Stimulated activated CD4-positive, alpha-beta T cell treated with anti-CD3 and anti-CD28 coated beads, TNF-alpha, amount 100 ng/mL, for 48 hours (primary cell): ENCODE data around the gene KIRREL3.

Source experiments
- DNase-seq, 3 donors: peaks; one replicate each; pipeline ENCODE4 v3.0.0-alpha.2; 2020; ENCODE audit warnings: low read depth in 3 of 3

The KIRREL3 gene

DNA sequence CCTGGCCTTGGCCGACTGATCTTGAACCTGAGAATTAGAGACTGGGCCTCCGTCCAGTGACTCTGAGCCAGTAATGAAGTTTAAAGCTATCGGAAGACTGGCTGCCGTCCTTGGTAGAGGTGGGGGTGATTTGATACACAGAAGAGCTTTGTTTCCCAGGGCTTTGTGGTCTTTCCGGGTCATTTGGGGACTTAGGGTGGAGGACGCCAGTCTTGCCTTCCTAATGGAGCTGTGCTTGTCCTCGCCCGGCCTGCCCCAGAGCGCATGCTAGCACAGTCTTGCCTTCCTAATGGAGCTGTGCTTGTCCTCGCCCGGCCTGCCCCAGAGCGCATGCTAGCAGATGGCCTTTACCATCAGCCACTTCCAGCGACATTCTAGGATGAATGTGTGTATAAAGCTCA lies 579.3 kb downstream of the KIRREL3 start:
- no peak for DNase-seq

DNA sequence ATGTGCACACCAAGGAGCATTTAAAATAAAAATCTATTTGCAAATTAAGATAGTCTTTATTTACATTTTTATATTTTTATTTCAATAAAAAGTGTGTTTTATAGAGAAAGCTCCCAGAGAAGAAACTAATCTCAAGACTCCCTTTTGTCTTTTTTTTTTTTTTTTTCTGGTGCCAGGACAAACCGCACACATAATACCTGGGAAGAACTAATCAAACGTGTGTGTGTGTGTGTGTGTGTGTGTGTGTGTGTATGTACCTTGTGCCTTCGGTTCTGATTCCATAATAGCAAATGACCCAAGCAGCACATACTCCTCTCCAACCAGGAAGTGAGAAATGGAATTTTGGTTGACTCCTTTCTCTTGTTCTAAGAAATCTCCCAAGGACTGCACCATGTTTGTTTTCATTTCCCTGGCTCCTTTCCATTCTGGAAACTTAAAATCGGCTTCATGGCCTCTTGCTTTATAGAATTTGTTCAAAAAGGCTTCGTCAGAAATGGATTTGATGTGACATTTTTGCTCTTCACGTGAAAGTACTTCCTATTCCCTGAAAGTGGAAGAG lies 579.8 kb downstream of the KIRREL3 start:
- no peak for DNase-seq

DNA sequence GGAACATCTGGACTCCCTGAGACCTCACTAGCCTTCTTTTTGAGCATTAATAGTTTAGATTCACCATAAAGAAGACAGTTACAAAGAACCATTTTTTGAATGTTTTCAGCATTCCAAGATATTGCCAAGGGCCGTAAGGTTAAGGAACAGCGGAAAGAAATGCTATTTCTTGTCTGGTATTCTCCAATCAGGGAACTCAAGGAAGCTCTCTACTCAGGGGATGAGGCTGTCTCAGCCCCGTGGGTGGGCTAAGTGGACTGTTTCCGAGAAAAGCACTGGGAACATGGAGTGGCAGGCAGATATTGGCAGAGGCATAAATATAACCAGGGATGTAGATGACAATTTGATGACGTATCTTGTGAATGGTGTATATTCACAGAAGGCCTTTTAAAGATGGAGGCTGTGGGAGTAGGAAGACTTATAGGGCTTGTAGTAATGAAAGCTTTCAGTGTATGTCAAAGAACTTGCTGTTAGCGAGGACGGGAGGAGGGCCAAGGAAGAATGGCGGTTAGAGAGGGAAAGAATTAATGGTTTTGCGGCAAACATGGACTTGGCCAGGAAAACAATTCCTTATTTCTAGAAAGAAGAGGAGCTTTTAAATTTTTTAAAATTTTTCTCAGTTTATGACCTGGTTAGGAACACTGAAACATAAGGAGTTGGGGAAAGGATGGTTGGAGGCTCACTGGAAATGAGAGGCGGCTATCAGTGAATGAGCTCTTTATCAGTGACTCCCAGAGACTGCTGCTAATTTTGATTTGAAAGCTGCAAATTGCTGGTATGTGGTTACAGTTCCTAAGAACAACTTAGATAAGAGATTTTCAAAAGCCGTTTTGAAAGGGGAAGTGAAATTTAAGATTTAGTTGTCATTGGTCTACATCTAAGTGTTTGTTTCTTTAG lies 580.5 kb downstream of the KIRREL3 start:
- DNase-seq: no peak

DNA sequence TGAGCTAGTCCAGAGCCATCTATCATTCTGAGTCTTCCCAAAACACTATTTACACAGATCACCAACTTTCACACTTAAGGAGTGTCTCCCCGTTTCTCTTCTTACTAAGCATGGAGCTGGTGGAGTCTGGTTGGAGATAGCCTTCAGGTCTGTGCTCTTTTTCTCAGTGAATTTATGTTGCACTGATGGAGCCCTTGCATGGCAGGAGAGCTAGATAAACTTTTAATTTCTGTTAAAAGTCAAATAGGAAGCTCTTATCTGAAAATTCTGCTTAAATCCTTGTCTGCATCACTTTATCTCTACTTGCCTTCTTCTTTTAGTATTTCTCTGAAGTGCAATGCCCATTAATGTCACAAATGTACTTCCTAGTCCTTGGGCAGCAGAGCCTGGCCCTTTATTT lies 581.7 kb downstream of the KIRREL3 start:
- no peak for DNase-seq

DNA sequence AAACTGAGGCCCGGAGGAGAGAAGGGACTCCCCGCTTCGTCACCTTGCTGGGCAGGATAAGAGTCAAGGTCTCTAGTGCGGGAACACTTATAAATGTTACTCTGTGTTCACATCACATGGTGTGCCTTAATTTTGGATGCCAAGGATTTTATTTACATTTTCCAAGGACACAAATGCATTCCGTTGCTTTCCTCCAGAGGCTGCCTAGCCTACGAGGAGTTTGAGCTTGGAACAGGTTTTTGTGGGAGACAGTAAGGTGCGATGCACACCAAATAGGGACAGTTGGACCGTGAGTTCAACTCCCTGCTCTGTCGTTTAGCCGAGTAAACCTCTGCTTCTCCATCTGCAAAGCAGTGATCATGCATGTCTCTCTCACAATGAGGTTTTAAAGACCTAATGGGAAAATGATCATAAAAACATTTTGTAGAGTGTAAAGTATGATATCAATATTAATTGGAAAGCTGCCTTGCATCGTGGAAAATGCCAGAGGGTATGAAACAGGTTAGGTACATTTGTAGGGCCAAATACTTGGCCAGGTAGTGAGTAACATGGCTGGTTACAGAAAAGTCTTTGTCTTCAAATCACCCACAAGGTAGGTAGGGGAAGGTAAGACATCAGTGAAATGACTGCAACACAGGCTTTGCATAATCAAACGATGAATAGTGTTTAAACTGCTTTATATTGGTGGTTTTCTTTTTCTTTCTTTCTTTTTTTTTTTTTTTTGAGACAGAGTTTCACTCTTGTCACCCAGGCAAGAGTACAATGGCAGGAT lies 583.3 kb downstream of the KIRREL3 start:
- no peak for DNase-seq

DNA sequence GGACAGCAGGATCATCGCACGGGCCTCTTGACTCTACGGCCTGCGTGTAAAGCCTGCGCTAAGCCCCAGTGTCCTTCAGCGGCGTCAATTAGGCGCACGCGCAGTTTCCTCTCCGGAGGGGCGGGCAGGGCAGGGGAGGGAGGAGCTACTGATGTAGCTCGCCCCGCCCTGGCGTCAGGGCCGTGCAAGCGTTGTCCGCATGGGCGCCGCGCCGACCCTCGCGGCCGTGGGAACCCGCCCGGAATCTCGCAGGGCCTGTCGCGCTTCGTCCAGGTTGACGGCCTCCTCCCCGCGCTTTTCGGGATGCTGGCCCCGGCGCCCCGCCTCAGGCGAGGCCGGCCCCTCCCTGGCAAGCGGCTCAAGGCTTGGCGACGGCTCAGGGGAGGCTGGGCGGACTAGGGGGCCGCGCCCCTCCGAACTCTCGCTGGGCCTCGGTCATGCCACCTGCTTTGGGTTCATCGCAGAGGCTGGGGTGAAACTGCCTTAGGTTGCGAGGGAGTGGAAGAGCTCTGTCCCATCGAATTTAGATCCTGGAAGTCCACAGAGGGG lies 584.0 kb downstream of the KIRREL3 start:
- DNase-seq: peak; percentile 45 to 72 (median 62)

DNA sequence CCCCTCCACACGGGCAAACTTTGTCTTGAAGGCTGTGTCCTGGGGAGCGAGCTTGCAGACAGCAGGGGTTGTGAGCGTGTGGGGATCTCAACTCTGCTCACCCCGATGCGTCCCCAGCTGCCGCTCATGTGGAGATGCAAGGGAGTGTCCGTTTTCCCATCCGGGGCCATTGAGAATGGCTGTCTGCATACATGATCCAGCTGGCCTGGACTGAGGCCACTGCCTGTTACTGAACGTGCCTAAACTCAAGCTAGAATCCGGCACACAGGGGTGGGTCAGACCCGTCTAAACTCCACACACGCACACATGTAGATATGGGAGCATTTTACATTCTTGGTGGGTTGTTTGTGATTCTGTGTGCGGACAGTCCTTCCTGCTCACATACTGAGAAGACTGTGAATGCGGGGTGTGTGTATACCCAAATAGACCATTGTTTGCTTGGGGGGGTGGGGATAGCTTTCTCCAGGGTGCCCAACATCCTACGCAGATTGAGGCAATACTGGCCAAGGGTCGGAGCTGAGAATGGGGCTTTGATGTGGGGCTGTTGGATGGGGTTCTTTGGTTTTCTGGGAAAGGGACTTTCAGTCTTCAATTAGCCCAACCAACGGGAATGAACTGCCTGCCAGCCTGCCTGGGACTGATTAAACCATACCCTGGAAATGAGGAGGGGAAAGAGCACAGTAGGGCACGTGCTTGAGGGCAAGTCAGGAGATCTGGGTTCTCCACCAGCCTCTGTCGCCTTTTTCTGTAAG lies 584.7 kb downstream of the KIRREL3 start:
- DNase-seq: no peak

DNA sequence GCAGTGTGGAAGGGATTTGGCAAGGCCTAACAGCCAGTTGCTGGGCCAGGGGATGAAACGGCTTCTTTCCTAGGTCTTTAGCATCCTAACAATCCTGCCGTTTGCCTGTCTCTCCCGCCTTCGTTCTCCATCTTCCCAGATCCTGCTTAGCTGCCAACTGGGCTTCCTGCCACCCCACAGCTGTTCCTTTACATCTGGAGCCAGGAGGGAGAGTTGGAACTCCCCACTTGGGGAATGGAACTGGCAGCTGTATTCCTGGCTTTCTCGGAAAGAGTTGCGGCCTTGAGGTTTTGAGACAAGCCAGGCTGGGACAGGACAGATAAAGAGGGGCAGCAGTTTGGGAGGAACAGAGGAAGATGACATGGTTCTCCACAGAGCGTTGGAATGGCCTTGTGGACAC lies 585.4 kb downstream of the KIRREL3 start:
- no peak for DNase-seq

DNA sequence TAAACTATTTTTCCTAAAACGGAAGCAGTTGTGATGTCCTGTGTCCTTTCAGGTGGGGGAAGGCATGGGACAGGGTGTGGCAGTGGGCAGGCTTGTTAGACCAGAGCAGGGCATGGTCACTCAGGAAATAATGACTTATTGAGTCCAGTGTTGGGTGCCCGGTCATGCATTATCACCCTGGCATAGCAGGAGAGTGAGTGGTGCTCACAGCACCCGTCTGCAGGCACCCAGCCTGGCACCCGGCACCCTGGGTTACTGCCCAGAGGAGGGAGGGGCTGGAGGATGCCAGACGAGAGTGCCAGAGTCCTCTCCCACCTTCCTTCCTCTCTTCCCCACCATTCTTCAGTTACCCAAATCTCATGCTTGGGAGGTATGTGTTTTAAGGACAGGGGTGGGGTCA lies 586.0 kb downstream of the KIRREL3 start:
- DNase-seq: no peak

DNA sequence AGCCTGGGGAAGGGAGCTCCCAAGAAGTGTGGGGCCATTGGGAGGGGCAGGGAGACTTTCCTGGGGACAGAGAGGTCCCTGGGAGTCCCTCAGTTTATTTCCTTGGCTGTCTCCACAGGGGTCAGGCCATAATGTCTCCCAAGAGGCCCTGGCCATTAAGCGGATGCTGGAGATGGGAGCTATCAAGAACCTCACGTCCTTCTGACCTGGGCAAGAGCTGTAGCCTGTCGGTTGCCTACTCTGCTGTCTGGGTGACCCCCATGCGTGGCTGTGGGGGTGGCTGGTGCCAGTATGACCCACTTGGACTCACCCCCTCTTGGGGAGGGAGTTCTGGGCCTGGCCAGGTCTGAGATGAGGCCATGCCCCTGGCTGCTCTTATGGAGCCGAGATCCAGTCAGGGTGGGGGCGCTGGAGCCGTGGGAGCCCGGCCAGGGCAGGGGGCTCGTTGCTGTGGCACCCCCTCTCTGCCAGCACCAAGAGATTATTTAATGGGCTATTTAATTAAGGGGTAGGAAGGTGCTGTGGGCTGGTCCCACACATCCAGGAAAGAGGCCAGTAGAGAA lies 586.6 kb downstream of the KIRREL3 start:
- no peak for DNase-seq

DNA sequence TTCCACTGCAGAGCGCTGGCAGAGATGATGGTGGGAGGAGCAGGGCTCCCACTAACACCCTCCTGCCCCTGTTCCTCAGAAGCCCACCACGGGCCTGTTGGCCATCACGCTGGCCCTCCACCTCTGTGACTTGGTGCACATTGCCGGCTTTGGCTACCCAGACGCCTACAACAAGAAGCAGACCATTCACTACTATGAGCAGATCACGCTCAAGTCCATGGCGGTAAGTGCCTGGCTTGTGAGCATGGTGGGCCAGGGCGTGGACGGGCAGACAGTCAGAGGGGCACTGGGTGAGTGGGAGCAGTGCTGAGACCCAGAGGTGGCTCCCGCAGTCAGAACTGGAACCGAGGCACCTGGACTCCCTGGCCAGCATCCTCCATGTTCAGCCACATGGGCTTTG lies 587.1 kb downstream of the KIRREL3 start:
- DNase-seq: no peak

DNA sequence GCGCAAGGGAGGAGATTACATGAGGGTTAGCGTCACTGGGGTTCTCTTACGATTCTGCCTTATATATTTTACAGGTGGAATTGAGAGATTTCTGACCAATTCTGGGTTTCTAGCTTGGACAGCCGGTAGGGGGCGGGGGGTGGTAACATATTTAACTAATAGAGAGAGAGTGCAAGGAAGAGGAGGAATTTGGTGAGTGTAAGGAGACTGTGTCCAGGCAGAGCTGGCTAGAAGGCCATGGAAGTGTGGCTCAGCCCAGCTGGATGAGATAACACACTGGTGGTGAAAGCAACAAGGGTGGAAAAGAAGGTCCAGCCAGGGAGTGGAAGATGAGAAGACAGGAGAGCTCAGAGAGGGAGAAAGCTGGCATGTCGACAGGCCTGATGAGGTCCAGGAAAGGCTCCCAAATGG lies 588.6 kb downstream of the KIRREL3 start:
- DNase-seq: no peak

DNA sequence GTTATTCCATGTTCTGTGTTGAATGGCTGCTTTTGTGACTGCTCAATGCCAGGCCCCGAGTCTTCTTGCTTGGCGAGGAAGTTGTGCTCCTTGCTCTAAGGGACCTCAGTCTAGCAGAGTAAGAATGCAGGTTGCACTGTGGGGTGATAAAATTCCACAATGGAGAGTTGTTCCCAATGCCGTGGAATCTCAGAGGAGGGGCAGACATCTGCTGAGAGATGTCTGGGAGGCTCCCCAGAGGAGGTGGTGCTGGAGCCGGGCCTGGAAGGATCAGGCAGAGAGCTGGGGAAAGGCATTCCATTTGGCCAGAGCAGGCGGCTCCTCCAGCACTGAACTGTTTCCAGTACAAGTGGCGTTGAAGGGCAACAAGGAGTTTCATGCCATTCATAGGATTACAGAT lies 589.9 kb downstream of the KIRREL3 start:
- DNase-seq: no peak

DNA sequence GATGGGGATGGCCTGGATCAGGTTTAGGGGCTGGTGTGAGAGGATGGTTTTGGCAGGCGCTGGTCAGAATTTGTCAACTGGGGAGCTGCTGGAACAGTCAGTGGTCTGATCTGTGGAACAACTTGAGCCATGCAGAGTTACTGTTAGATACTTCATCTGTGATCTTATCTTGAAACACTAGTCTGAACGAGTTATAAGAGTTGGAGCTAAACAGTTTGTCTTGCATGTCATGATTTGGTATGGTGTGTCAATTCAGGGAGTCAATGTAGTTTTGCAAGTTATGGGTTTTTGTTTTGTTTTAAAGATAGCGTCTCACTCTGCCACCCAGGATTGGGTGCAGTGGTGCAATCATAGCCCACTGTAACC lies 591.0 kb downstream of the KIRREL3 start:
- DNase-seq: no peak

DNA sequence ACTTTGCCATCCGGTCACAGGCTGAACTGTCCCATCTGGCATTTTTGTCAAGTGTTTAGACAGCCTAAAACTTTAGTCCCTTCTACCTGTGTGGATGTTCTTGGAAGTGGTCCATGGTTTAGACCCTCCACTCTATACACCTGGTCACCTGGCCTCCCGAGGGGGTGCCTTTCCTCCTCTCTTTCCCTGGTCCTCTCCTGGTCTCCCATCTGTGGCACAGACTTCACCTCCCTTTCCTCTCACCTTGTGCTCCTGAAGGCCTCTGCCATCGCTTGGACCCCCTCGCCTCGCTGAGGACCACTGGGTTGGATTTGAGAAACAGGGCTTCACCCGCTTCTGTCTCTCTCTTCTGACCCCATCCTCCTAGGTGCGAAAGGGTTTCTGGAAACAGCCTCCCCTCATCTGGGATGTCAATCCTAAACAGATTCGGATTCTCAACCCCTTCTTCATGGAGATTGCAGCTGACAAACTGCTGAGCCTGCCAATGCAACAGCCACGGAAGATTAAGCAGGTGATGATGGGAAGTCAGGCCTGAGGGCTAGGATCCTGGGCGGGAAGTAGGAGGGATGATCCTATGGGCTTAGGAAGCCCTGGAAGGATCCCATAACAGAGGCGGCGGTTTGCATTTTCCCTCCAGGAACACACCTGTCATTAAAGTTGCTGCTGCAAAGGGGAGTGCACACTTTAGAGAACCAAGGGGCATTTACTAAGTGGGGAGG lies 591.5 kb downstream of the KIRREL3 start:
- no peak for DNase-seq

DNA sequence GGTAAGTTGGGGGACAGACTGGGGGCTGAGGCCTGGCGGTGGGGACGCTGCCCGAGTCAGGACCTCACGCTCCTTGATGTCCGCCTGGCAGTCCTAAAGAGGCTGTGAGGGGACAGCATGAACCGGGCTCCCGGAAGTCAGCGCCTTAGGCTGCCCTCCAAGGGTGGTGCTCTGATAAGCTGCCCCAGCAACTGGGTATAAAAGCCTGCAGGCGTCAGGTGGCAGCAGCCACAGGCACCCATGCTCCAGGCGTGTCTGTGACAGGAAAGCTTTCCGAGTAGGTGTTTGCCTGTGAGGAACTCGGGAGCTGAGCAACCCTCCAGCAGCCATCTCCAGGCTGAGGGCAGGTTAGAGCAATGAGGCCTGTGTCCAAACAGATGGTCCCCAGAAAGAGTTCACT lies 592.1 kb downstream of the KIRREL3 start:
- no peak for DNase-seq

DNA sequence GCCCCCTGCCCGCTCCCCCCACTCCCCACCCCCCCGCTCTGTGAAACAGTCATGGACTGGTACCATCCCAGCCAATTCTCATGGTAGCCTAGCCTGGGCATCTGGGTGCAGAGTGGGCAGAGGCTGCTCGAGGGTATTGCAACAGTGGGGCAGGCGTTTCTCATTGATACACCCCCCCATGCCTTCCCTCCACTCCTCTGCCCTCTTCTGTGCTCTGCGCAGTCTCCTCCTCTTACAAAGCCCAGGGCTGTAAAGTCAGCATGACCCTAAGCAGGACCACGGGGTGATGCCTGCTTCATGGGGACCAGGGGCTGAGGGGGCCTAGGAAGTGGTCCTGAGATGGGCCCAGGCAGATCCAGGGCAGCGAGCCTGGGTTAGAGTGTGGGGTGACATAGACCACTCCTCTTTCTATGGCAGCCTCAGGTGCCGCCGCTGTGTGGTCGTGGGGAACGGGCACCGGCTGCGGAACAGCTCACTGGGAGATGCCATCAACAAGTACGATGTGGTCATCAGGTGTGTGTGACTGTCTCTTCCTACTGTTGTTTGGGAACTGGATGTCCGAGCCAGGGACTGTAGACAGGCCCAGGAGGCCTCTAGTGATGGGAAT lies 592.8 kb downstream of the KIRREL3 start:
- no peak for DNase-seq

DNA sequence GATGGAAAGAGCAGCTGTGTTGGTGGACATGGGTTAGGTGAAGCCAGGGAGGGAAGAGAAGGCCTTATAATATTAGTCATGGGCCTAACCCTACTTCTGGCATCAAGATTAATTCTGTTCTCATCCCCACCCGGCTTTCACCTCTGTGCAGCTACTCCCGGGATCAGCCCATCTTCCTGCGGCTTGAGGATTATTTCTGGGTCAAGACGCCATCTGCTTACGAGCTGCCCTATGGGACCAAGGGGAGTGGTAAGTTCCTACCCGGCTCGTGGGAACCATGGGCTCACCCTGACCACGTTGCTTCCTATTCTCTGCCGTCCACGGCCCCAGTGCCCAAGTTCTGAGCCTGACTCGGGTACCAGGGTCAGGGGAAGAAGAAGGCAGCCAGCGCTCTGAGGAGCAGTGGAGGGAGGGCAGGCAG lies 593.5 kb downstream of the KIRREL3 start:
- no peak for DNase-seq

DNA sequence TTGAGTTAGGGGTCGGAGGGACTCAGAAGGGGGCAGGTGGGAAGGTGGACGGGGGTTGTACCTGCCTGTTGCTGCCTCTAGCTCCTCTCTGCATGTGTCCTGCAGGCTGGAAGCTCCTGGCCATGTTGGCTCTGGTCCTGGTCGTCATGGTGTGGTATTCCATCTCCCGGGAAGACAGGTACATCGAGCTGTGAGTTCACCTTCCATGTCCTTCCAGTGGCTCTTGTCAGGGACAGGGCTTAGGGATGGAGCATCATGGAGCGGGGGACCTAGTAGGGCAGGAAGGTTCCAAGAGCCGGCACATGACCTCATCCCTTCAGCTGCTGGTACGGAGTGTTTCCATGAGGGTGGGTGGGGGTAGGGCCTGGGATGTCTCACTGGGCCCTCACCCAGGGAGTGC lies 594.2 kb downstream of the KIRREL3 start:
- no peak for DNase-seq

DNA sequence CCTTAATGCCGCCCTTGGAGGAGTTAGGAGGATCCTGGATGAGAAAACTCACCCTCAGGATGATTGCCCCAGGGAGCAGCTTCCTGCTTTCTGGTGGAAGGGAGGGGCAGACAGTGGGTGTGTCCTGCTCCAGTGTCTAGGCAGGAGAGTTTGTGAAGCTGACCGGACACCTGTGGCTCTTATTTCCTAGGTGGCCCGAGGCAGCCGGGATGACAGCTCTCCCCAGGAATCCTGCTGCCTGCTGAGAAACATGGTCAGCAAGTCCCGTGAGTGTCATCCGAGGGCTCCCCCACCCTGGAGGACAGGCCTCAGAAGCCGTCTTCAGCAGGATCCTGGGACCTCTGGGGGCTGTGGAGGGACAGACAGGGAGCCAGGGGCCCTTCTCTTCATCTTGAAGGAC lies 594.7 kb downstream of the KIRREL3 start:
- no peak for DNase-seq
